Vagina (tissue), 2 donors: ENCODE results near the gene CNTN1.

Source experiments
- POLR2A ChIP-seq, 2 donors: fragments of 450-650 bp; IDR thresholded peaks; one replicate each; pipeline ENCODE4 v1.6.1; 2017; ENCODE audit warnings: antibody characterized with exemption in 2 of 2, mild to moderate bottlenecking in 2 of 2, moderate library complexity in 2 of 2
- TF ChIP-seq, protein P1 (sequence below), 3 experiments: fragments of 450-650 bp in 2 of 3; fragments of 200-600 bp in 1 of 3; sonication (generic) in 1 of 3; IDR thresholded peaks; one replicate each; pipeline ENCODE4 v1.5.1; 2017 to 2019; ENCODE audit warnings: antibody characterized with exemption in 3 of 3, mild to moderate bottlenecking in 2 of 3, moderate library complexity in 2 of 3

DNA sequence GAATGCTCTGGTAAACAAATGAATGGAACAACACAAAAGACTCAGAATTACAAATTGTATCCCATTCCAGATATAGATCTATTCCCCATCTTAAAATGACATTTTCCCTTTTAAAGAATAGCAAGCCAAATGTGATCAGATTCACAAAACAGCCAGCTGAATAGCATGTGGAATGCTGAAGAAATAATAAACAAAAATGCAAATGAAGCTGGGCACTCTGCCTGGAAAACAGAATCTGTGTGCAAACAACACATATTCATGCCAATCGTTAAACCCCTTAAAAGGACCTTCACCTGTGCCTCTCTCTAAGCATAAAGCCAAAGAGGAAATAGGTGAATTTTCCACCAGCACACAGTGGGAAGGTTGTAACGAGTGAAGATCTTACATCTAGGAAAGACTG lies 428.0 kb downstream of the CNTN1 start:
- TF ChIP-seq, protein P1, sequence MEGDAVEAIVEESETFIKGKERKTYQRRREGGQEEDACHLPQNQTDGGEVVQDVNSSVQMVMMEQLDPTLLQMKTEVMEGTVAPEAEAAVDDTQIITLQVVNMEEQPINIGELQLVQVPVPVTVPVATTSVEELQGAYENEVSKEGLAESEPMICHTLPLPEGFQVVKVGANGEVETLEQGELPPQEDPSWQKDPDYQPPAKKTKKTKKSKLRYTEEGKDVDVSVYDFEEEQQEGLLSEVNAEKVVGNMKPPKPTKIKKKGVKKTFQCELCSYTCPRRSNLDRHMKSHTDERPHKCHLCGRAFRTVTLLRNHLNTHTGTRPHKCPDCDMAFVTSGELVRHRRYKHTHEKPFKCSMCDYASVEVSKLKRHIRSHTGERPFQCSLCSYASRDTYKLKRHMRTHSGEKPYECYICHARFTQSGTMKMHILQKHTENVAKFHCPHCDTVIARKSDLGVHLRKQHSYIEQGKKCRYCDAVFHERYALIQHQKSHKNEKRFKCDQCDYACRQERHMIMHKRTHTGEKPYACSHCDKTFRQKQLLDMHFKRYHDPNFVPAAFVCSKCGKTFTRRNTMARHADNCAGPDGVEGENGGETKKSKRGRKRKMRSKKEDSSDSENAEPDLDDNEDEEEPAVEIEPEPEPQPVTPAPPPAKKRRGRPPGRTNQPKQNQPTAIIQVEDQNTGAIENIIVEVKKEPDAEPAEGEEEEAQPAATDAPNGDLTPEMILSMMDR (IDR thresholded peaks at IDR 0.05): no peak
- no peak for TF ChIP-seq POLR2A (IDR thresholded peaks at IDR 0.05)
